ENCODE measurements around the gene TRABD2B.

TRABD2B gene

DNA sequence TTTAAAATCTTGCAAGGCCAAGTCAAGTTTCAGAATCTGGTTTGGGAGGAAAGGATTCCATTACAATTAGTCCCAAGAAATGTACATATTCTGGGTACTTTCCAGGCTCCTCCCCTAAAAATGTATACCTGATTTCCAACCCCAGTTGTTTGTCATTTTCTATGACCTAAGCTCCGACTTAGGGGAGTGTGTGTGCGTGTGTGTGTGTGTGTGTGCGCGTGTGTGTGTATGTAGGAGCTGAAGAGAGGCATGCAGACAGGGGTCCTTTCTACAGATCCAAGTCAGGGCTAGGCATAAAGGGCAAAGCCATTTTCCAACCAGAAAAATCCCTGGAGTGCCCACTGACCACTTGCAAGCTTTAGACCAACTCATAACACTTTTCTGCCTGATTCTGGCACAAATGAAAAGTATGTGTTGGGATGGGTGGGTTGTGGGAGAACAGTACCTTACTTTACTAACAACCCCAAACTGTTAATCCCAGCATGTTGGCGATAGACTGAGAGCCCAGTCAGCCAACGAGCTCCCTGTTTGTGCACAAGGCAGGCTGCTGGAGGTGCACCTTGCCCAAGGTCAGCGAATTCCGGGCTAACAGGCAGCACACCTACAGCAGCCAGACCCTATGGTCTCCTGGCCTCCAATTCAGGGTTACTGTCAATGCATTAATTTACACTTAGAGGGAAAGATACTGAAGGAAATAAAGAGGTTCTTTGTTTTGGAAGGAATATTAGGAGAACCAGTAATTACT is 1.7 kb downstream of the TRABD2B start:
- H3K27ac ChIP-seq, result no peak overlapping the region
- H3K4me3 ChIP-seq, result no peak overlapping the region
- peaks cover 58% of the 10 kb centered on the region for H3K27me3 ChIP-seq
- H3K9ac ChIP-seq, result no peak overlapping the region
- peaks cover 8% of the 10 kb centered on the region for H3K4me1 ChIP-seq
- H4K20me1 ChIP-seq, result peaks cover 15% of the 10 kb centered on the region; the same call in 1 of the 2 replicates
- TF ChIP-seq Cebpa-rat (IDR thresholded peaks at IDR 0.05), result no peak
- H3K36me3 ChIP-seq, result no peaks in the 10 kb centered on the region
- H3K9me3 ChIP-seq, result no peaks in the 10 kb centered on the region
- no peak overlapping the region for H3K4me2 ChIP-seq

DNA sequence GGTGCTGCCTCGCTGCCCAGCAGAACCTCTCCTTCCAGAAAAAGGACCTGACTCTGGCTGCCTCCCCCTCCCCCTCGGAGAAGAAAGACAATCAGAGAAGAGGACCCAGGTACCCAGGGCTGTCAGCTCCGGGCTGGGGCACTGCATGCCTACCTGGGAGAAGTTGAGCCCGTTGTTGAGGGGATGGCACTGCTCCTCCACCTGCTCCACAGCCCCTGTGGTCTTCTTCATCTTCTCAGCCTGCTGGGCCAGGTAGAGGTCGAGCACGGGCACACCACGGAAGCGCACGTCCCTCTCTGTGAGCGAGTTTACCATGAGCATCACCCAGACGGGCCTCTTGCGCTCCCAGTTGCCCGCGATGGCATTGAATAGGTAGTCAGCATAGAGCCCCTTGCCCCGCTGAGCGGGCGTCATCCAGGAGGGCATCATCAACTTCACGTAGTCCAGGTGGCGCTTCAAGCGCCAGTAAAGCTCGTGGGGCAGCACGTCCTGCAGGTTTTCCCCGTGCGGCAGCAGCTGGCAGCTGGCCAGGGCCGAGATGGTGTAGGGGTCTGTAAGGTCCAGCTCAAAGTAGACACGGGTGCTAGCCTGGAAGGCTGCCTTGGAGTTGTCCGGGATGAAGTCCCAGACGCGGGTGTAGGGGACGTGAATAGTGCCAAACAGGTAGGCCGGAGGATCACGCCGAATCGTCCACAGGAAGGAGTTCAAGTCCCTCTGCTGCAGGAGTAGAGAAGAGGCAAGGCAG is 3.1 kb downstream of the TRABD2B start:
- H3K27ac ChIP-seq, result no peak overlapping the region
- H3K4me1 ChIP-seq, result peaks cover 8% of the 10 kb centered on the region
- no peaks in the 10 kb centered on the region for H3K9me3 ChIP-seq
- peaks cover 55% of the 10 kb centered on the region for H3K27me3 ChIP-seq
- H3K4me2 ChIP-seq, result no peak overlapping the region
- no peak overlapping the region for H3K4me3 ChIP-seq
- H4K20me1 ChIP-seq, result peaks cover 15% of the 10 kb centered on the region; the same call in 1 of the 2 replicates
- no peak for TF ChIP-seq Cebpa-rat (IDR thresholded peaks at IDR 0.05)
- H3K9ac ChIP-seq, result no peak overlapping the region
- H3K36me3 ChIP-seq, result no peaks in the 10 kb centered on the region

DNA sequence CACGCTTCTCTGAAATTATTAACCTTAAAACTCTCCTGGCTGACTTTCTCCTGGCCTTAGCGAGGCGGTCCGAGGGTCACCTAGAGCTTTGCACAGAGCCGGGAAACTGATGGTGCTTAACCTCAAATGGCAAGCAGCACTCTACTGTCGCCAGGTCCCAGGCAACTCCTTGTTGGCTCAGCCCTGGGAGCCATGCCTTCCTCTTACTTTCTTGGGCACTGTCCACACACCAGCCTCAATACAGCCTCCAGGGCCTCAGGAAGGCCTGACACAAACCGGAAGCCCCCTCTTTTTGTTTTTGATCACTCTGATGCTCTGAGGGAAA is 3.8 kb downstream of the TRABD2B start:
- H3K4me2 ChIP-seq, result no peak overlapping the region
- H3K4me1 ChIP-seq, result peaks cover 8% of the 10 kb centered on the region
- H3K27me3 ChIP-seq, result peaks cover 48% of the 10 kb centered on the region
- no peaks in the 10 kb centered on the region for H3K36me3 ChIP-seq
- no peak for TF ChIP-seq Cebpa-rat (IDR thresholded peaks at IDR 0.05)
- no peak overlapping the region for H3K4me3 ChIP-seq
- no peak overlapping the region for H3K9ac ChIP-seq
- H4K20me1 ChIP-seq, result peaks cover 15% of the 10 kb centered on the region; the same call in 1 of the 2 replicates
- H3K9me3 ChIP-seq, result no peaks in the 10 kb centered on the region
- no peak overlapping the region for H3K27ac ChIP-seq

DNA sequence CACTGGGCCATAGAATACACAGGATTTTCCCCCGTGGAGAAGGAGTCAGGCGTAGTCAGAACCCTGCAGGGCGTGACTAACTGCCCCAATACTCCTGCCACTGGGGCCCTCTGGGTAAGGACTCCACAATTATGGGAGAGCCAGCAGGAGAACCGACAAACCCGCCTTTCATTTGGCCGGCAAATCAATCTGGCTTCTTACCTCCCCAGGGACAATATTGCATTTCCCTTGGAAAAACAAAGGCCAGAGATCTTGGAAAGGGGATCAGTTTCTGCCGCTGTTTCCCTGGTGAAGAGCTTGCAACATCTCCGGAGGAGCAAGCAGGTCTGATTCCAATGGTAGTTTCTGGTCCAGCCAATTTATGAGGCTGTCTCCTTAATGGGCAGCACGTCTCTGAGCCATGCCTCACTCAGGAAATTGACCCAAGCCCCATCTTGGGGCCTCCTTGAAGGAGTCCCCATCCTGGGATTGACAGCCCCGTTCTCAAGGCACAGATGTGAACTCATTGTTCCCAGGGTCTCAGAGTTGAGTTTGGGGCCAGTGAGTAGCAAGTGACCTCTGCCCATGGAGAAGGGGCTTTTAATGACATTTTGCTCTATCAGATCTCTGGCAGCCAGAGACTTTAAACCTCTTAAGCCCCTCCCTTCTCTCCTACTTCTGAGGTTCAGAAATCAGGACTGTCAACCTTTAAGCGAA is 4.3 kb downstream of the TRABD2B start:
- Histone ChIP-seq H3K27ac (no peak overlapping the region), H3K9me3 (no peaks in the 10 kb centered on the region), H3K4me3 (no peak overlapping the region), H4K20me1 (peaks cover 15% of the 10 kb centered on the region; the same call in 1 of the 2 replicates), H3K4me2 (no peak overlapping the region), H3K4me1 (peaks cover 8% of the 10 kb centered on the region), H3K36me3 (no peaks in the 10 kb centered on the region), H3K27me3 (peaks cover 43% of the 10 kb centered on the region), H3K9ac (no peak overlapping the region)
- no peak for TF ChIP-seq Cebpa-rat (IDR thresholded peaks at IDR 0.05)

DNA sequence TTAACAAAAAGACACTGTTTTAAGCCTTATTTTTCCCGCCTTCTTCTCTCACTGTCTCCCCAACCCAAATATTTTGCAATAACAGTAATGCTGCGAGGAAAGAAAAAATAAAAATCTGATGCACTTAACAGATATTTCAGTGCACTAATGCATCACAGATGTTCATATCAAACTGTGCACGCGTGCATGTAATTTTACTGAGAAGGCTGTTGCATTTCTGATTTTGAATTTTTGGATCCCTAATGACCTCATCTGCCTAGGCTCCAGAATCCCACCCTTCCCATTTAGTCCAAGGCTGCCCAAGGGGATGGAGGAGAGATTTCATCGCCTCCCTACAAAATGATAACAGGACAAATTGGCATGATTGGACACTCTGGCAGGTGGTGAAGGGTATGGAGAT is 5.5 kb downstream of the TRABD2B start:
- Histone ChIP-seq H3K9ac (no peak overlapping the region), H4K20me1 (peaks cover 12% of the 10 kb centered on the region; the same call in 1 of the 2 replicates), H3K4me3 (no peak overlapping the region), H3K4me1 (peaks cover 5% of the 10 kb centered on the region), H3K9me3 (no peaks in the 10 kb centered on the region), H3K36me3 (no peaks in the 10 kb centered on the region), H3K27me3 (peaks cover 35% of the 10 kb centered on the region), H3K27ac (no peak overlapping the region), H3K4me2 (no peak overlapping the region)
- no peak for TF ChIP-seq Cebpa-rat (IDR thresholded peaks at IDR 0.05)

DNA sequence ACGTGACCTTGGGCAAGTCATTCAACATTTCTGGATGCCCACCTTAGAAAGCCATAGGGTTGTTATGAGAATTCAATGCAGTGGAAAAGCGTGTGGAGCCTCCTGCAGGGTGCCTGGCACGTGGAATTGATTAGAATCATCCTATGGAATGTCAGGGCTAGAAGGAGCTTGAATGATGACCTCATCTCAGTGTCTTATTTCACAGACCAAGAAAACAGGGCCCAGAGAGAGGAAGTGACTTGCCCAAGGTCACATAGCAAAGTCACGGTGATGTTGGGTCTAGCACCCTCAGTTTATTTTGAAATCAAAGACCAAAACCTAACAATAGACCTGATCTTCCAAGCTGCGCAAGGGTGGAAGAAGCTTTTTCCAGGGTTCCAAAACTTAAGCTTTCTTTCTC is 6.0 kb downstream of the TRABD2B start:
- H4K20me1 ChIP-seq, result peaks cover 7% of the 10 kb centered on the region; the same call in 1 of the 2 replicates
- no peak overlapping the region for H3K4me2 ChIP-seq
- no peaks in the 10 kb centered on the region for H3K36me3 ChIP-seq
- no peak for TF ChIP-seq Cebpa-rat (IDR thresholded peaks at IDR 0.05)
- H3K4me3 ChIP-seq, result no peak overlapping the region
- peaks cover 30% of the 10 kb centered on the region for H3K27me3 ChIP-seq
- peaks cover 5% of the 10 kb centered on the region for H3K4me1 ChIP-seq
- no peak overlapping the region for H3K27ac ChIP-seq
- H3K9ac ChIP-seq, result no peak overlapping the region
- no peaks in the 10 kb centered on the region for H3K9me3 ChIP-seq

- peaks cover 21% of the 10 kb centered on the region for H3K27me3 ChIP-seq
- no peak overlapping the region for H3K4me2 ChIP-seq
- H3K27ac ChIP-seq, result no peak overlapping the region
- H3K36me3 ChIP-seq, result no peaks in the 10 kb centered on the region
- no peak overlapping the region for H3K9ac ChIP-seq
- no peak overlapping the region for H3K4me3 ChIP-seq
- H4K20me1 ChIP-seq, result no peaks in the 10 kb centered on the region
- no peaks in the 10 kb centered on the region for H3K9me3 ChIP-seq
- H3K4me1 ChIP-seq, result peaks cover 14% of the 10 kb centered on the region
- no peak for TF ChIP-seq Cebpa-rat (IDR thresholded peaks at IDR 0.05)
Observed at GRCh38 chr1:47990286-47990685, 6.9 kb downstream of the TRABD2B start.

- Histone ChIP-seq H3K4me3 (no peak overlapping the region), H3K9ac (no peak overlapping the region), H4K20me1 (no peaks in the 10 kb centered on the region), H3K36me3 (no peaks in the 10 kb centered on the region), H3K27me3 (peaks cover 5% of the 10 kb centered on the region), H3K4me2 (no peak overlapping the region), H3K4me1 (peaks cover 34% of the 10 kb centered on the region), H3K27ac (no peak overlapping the region), H3K9me3 (no peaks in the 10 kb centered on the region)
- TF ChIP-seq Cebpa-rat (IDR thresholded peaks at IDR 0.05), result no peak
Observed at GRCh38 chr1:47987601-47988000, 9.6 kb downstream of the TRABD2B start.

DNA sequence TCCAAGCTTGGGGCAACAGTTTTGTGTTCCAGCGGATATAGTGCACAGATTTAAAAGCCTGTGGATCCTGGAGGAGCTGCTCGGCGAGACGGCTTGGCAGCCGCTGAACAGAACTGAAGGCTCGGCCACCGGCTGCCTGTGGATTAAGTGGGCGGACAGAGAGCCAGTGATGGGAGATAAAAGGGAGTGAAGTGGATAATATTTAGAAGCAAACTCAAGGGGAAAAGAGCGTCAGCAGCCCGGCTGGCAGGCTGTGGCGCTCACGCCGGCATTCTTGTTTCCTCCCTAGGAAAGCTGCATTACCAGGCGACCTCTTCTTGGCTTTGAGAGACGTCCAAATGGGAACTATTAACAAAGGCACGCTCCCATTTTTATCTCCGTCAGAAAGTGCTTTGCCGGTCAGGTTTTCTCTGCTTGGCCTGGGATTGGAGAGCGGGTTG is 10.4 kb downstream of the TRABD2B start:
- H3K9ac ChIP-seq, result no peak overlapping the region
- no peak overlapping the region for H3K27ac ChIP-seq
- H3K36me3 ChIP-seq, result no peaks in the 10 kb centered on the region
- H3K27me3 ChIP-seq, result peaks cover 5% of the 10 kb centered on the region
- H3K4me1 ChIP-seq, result peaks cover 34% of the 10 kb centered on the region
- H3K4me2 ChIP-seq, result peak overlapping the region; percentile 74
- H4K20me1 ChIP-seq, result no peaks in the 10 kb centered on the region
- TF ChIP-seq Cebpa-rat (IDR thresholded peaks at IDR 0.05), result no peak
- H3K4me3 ChIP-seq, result no peak overlapping the region
- H3K9me3 ChIP-seq, result no peaks in the 10 kb centered on the region

- Histone ChIP-seq H4K20me1 (no peaks in the 10 kb centered on the region), H3K4me2 (peak overlapping the region; percentile 74), H3K27ac (no peak overlapping the region), H3K4me3 (no peak overlapping the region), H3K27me3 (peaks cover 5% of the 10 kb centered on the region), H3K9ac (no peak overlapping the region), H3K4me1 (peaks cover 34% of the 10 kb centered on the region), H3K36me3 (no peaks in the 10 kb centered on the region), H3K9me3 (no peaks in the 10 kb centered on the region)
- no peak for TF ChIP-seq Cebpa-rat (IDR thresholded peaks at IDR 0.05)
Observed at GRCh38 chr1:47985018-47985417, 12.2 kb downstream of the TRABD2B start.
